GM18511 (cell line): ENCODE data around the gene JUN.
A peak's percentile ranks its signal among the peaks of the same experiment; 100 is the strongest.
"Not testable (repeated sequence)": the region's sequence is repeated elsewhere in the genome, so short reads cannot be mapped to it uniquely, and the experiment has no call there.

Experiments
- ATAC-seq: cut with Tn5 transposase; IDR thresholded peaks from one replicate; pipeline ENCODE4 v1.9.1; 2021; ENCODE audit warnings: mild to moderate bottlenecking, moderate library complexity; ENCODE audit not compliant: unreplicated experiment

Gene JUN

DNA sequence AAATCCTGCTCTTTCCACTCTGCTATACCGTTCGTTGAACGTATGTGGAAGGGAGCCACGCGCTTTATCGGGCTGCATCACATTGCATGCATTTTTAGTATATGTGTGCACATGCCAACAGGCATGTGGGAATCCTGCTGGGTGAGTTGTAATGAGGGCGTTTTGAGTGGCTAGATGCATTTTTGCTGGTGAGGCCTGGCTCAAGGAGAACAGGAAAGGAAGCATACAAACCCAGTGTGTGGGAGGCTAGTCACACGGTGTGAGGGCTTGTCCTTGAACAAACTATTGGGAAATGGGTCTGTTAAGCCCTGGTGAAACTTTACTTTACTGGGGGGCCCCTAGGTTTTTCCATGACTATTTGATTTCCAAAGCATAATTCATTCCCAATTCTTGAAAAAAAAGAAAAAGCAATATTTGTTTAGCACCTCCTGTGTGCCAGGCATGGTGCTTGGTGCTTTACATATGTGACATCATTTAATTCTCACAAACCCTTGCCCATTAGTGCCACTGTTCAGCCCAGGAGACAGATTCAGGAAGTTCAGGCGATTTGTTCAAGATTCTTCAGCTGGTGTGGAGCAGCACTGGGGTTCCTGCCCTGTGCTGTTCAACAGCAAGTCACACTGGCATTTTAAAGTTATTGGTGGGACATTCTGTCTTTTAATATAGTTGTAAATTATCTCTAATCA lies 25.6 kb upstream of the JUN start:
- ATAC-seq = no peak

DNA sequence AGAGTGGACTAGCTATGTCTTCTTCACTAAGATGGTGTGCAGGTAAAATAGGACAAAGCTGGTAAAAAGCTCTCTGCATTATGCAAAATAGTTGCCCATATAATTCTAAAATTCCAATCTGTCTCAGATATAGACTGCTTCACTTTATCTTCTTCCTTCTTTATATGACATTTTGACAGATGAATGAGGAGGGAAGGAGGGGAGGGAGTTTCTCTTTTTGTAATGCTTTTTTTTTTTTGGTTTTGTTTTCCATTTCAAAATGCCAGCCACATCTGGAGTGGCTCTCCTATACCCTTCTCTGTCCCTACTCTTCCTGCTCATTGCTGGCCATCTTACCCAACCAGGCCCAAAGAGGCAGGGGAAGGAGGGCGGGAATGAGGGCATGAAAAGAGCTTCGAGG lies 24.2 kb upstream of the JUN start:
- ATAC-seq = no peak

DNA sequence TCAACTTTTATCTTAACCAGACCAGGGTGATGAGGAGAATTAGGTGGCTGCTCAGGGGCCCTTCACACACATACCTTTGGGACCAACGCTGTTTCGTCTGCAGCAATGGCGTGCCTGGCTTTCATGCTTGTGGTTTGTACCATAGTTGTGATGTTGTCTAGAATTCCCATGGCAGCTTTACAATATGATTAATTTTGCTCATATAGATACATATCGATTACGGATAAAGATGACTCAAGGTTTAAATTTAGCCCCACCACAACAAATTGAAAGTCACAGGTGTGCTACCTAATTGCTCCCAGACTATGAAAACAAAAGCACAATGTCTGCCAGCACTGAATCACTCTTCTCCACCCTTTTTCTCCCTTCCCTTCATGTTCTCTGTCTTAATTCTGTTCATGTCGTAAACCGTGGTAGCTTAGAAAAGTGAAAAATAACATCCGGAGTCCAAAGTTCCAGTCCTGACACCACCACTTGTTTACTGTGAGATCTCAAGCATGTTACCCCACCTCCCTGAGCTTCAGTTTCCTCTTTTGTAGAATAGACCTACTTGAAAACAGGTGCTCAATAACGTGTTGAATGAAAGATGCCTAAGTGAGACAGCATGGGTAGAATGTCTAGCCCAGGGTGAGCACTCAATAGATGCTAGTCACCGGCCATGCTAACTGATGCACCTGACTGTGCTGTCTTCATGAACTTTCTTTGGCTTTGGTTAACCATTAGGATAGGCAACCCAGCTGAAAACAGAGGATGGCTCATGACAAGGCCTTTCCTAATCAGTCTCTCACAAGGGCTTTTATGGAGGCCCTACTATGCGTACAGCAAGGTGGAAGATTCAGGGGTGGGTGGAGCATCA lies 22.1 kb upstream of the JUN start:
- ATAC-seq = peak; percentile 79

DNA sequence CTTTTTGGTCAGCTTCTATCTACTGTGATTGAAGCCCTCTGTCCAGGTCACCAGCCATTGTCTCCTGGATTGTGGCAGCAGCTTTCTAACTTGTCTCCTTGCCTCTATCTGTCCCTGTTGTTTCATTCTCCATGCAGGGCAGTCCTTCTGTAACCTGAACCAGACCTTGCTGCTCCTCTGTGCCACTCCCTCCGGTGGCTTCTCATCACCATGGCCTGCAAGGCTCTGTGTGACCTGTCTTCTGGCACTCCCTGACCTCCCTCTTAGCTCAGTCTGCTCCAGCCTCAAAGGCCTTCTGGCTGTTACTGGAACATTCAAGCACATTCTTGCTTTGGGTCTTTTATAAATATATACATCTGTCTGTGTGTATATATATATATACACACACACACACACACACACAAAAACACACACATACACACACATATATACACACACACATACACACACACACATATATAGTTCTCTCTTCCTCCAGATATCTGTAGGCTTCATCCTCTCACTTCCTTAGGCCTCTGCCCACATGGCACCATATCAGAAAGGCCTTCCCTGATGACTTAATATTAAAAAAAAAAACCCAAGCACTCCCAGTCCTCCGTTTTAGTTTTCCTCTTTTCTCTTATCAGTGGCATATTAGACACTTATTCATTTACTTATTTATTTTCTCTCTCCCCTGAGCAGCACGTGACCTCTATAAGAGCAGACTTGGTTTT lies 21.2 kb upstream of the JUN start:
- no peak for ATAC-seq

DNA sequence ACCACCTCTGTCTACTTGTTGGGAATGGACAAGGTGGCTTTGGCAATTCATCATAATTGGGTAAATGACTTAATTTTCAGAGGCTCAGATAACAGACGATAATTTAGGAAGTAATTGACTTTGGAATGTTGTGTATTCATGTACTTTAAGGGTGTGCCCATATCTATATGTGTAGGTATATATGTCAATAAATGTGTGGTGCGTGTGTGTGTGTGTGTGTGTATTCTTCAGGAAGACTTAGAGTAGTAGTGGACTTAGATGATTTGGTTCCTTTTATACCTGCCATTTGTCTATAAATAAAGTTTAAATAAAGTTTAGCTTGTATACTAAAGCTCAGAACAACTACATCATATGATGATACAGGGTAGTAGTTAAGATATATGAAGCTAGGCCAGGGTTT lies 20.0 kb upstream of the JUN start:
- no peak for ATAC-seq

DNA sequence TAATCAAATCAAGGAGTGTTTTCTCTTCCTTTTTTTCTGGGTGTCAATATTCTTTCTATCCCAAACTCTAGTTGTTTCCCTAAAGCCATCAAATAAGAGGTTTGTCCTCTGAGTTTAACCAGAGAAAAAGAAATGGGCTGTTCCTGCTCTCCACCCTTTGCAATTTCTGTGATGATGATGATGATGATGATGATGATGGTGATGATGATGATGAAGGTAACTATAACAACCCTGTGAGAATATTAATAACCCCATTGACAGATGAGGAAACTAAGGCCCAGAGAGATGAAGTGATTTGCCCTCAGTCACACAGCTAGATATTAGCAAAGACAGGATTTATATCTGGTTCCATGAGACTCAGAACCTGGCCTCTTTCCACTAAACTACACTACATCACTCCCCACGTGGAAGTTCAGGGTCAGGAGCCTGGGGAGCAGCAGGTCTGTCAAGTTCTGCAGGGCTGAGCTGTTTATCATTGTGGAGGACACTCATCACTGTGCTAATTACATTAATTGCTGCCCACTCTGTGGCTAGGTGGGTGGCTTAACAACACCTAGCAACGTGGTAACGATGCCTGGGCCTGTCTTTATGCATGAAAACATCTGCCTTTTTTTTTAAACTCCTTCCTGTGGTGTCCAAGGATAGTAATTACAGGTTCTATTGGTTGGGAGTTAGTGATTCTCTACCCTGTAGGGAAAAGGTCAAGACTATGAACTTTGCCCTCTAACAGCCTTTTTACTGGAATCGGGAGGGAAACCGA lies 19.0 kb upstream of the JUN start:
- ATAC-seq = no peak

DNA sequence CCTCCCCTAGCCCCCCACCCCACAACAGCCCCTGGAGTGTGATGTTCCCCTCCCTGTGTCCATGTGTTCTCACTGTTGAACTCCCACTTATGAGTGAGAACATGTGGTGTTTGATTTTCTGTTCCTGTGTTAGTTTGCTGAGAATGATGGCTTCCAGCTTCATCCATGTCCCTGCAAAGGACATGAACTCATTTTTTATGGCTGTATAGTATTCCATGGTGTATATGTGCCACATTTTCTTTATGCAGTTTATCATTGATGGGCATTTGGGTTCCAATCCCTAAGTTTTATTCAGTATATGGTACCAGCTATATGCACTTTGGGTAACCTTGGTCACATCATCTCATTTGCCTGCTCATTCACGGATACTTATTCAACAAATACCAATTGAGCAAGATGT lies 17.4 kb upstream of the JUN start:
- ATAC-seq = not testable (repeated sequence)

DNA sequence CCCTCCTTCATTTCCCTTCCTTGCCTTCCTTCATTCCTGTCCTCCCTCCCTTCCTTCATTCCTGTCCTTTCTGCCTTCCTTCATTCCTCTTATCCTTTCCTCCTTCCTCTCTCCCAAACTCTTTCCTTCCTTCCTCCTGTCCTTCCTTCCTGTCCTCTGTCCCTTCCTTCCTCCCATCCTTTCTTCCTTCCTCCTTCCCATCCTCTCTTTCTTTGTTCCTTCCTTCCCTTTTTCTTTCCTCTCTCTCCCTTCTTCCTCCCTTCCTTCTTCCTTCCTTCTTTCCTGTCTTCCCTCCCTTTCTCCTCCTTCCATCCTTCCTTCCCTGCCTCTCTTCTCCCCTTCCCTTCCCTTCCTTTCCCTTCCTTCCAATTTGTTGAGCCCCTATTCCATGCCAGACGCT lies 15.8 kb upstream of the JUN start:
- no peak for ATAC-seq

DNA sequence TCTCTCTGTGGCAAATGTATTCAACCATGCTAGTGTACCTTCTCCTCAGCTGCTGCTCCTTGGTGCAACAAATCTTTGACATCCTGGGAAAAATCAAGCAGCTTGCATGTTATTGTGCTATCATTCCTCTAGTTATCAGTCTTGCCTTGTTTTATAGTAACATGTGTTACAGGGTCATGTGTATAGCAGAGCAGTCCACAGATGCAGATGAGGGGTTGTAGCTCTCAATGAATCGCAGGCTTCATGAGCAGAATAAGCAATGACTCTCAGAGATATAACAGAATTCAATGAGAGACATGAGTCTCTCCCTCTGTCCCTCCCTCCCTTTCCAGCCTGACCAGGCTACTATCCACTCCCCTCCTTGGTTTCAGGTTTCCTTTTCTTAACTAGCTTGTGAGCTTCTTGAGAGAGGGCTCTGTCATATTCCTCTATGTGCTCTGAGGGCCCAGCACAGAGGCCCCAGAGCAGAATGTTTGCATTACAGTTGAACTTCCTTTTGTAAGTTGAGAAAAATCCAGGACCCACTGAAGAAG lies 15.1 kb upstream of the JUN start:
- ATAC-seq = no peak

DNA sequence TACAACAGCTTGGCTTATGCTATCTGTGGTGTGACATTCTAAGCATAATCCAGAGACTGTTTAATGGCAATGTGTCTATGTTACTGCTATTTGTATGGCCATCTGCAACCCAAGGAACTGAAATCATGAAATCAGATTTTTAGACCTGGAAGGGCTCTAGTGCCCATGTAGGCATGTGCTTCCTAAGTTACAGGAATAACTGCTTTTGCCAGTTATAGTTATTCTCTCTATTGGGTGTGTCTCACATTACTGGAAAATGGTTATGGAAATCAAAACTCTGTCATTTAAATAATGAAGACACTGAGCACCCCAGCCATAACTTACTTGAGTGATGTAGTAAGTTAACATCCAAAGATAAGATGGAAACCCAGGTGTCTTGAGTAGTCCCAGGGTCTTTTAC lies 12.6 kb upstream of the JUN start:
- no peak for ATAC-seq

DNA sequence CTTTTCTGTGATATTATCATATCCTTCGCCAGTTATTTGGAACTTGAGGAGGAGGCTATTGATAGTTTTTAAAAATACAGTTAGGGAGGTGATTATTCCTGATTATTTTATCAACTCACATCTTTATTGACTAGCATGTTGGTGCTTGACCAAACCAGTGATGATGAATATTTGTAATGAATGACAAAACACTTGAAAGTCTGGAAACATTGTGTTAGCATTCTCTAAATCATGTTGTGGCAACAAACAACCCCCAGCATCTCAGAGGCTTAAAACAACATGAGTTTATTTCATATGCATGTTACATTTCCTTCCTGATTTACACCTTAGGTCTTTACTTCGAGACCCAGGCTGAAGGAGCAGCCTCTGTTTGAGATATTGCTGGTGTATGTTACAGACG lies 10.7 kb upstream of the JUN start:
- ATAC-seq = no peak

DNA sequence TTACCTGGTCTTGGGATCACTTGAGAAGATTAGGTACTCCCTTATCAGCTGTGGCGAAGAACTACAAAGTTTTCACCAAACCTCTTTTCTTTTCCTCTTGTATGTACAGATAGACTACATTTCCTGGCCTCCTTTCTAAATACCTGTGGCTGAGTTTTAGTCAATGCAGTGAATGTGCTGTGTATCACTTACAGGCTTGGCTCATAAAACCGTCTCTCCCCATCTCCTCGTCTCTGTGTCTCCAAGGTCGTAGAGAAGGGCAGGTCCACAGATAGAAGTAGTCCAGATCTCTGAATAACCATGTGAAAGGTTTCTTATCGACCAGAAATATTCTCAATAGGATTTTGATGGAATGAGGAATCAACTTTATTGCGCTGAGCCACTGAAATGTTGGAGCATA lies 9.0 kb upstream of the JUN start:
- ATAC-seq = no peak

DNA sequence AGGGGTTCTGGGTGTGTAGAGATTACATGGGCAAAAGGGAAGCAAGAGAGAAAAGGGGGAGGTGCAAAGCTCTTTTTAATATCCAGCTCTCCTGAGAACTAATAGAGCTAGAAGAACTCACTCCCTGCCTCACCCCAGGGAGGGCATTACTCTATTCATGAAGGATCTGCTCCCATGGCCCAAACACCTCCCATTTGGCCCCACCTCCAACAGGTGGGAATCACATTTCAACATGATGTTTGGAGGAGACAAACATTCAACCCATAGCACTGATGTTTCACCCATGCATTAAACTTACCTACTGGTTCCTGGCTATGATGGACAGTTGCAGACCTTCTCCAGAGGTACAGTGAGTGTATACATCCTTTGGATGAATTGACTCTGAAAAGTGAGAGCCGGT lies 7.3 kb upstream of the JUN start:
- no peak for ATAC-seq

DNA sequence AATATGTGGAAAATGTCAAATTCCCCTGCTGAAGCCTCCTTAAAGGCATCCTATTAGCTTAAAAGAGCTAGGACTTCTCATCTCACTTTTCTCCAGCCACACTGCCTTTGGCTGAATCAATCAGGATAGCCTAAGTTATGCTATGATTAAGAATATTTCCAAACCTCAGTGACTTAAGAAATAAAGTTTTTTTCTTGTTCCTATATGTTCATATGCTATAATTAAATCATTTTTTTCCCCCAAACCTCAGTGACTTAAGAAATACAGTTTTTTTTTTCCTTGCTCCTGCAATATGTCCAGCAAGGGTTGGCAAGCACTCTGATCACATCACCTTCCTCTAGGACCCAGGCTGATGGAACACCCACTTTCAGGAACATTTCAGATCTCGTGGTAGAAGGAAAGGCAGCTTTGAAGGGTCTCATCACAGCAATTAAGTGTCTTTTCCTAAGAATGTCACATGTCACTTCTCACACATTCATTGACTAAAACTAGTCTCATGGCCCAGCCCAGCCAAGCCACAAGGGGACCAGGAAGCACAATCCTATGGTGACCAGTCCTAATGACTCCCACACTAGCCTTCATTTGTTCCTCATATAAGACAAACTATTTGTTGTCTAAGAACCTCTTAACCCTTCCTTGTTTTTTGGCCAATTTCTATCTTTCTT lies 6.3 kb upstream of the JUN start:
- ATAC-seq = no peak

DNA sequence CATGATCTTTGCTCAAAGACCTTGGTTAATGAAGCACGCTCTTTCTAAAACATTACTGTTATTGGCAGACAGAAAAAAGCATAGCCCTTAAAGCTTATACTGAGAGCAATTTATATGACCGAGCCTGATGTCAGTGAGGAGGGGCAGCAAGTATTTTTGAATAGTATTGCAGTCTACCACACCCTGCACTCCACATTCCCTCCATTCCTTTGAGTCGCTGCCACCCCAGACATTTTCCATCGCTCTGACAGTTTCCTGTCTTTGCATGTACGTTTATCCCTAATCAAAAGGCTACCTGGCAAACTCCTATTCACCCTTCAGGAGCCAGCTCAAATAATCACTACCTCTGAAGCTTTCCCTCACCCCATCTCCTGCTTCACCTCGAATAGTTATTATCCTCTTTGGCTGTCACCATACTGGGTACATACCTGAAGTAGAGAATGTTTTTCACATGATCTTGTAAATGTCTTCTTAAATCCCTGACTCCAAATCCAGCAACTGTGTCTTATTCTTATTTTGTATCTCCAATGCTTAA lies 5.5 kb upstream of the JUN start:
- no peak for ATAC-seq

DNA sequence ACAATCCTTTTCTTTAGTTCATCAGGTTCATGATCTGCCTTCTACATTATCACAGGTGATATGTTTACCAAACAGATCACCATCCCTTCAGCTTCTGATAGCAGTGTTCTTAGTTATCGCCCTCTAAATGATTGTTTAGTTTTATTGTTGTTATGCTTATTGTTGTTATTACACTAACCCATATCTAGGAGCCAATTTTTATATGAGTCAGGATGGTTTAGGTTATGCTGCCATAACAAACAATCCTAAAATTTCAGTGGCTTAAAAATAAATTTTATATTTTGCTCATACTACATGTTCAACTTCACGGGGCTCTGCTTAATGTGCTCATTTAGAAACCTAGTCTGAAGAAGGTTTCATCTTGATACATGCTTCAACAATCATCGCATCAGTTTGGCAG lies 4.4 kb upstream of the JUN start:
- ATAC-seq = no peak

DNA sequence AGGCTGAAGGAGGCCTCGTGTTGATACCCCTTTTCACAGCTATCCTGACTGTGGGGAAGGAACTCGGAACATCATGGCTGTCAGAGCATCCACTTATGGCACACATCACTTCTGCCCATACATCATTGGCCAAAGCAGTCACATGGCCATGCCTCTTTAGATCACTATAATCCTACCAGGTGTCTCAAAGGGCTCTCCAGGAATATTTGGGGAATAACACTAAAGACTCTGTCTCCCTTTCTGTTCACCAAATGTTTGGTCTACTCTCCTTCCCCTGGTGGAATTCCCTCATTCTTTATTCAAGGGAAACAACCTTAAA lies 3.0 kb upstream of the JUN start:
- ATAC-seq = no peak

DNA sequence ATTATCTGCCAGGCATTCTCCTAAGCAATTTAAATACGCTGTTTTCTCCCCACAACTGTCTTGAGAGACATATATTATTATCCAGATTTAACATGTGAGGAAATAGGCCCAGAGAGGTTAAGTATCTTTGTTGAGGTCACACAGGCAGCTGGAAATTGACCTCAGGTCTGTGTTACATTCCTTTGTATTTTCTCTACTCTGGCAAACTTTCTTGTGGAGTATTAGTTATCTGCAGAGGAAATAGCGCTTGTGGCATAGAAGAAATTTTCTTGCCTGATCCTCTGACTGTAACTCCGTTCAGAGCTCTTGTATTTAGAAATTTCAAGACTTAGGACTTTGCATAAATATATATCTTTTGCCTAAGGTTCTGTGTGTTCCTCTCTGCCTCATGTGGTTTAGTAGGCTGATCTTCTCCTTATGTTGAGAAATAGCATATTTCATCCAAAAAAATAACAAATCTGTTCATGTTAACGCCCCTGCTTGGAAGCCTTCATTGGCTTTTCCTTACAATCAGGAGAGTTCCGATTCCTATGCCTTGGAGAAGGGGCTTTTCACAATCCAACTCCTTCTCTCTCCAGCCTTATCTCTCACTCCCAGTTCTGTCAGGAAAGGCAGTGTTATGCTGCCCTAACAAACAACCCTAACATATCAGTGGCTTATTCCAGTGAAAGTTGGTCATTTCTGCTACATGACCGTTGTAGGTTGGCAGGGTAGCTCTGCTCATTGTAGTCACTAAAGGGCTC lies 2.5 kb upstream of the JUN start:
- no peak for ATAC-seq

DNA sequence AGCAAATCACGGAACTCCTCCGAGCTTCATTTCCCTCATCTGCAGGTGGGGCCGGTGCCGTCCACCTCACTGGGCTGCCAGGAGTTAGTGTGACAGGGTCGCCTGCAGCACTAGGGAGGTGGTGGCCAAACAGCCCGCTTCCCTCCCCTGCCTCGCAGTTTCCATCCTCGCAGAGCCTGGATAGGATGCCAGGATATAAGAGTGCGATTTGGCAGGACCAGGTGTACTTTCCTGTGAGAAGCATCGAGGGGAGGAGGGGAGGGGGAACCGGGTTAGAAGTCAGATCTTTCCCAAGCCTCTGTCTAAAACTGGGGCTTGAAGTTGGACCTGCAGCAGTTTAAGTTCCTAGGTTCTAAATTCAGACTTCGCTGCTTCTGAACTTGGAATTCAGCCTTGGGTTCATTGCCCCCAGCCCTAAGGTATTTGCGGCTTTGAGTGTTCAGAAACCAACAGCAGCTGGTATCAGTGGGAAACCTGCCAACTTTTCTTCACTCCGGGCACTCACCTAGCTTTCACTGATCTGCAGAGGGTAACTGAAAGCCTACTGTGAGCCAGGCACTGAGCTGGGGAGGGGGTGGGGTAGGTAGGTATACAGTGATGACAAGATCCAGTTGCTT lies 1.7 kb upstream of the JUN start:
- no peak for ATAC-seq
